Trophoblast cell (in vitro differentiated cells and primary cell): Measurements from ENCODE around the gene DSCAM.

Source experiments
- DNase-seq, 2 donors: peaks; one replicate each; pipeline ENCODE4 v3.0.0-alpha.2; 2016
- H2AFZ ChIP-seq: 2 replicates; pipeline ENCODE4 v1.6.1; 2013; ENCODE audit warnings: low read length, moderate library complexity, mild to moderate bottlenecking; ENCODE audit not compliant: insufficient read depth, poor library complexity
- H2AK5ac ChIP-seq: 2 replicates; pipeline ENCODE4 v1.6.1; 2013; ENCODE audit warnings: mild to moderate bottlenecking, low read length
- H2BK120ac ChIP-seq: 2 replicates; pipeline ENCODE4 v1.6.1; 2013; ENCODE audit warnings: low read length, mild to moderate bottlenecking, moderate library complexity; ENCODE audit not compliant: insufficient read depth, poor library complexity
- H2BK12ac ChIP-seq: 2 replicates; pipeline ENCODE4 v1.6.1; 2013; ENCODE audit warnings: mild to moderate bottlenecking, low read length, moderate library complexity
- H2BK5ac ChIP-seq: 2 replicates; pipeline ENCODE4 v1.6.1; 2013; ENCODE audit warnings: low read length, low read depth, moderate library complexity, mild to moderate bottlenecking; ENCODE audit not compliant: poor library complexity
- H3K14ac ChIP-seq: 2 replicates; pipeline ENCODE4 v1.6.1; 2013; ENCODE audit warnings: mild to moderate bottlenecking, low read length
- H3K18ac ChIP-seq: 2 replicates; pipeline ENCODE4 v1.6.1; 2013; ENCODE audit warnings: mild to moderate bottlenecking, low read length
- H3K23ac ChIP-seq: 2 replicates; pipeline ENCODE4 v1.6.1; 2013; ENCODE audit warnings: low read length
- H3K27ac ChIP-seq: 2 replicates; pipeline ENCODE4 v1.5.1; 2013; ENCODE audit warnings: low read depth, mild to moderate bottlenecking, inconsistent platforms, low read length, moderate library complexity
- H3K27me3 ChIP-seq: 2 replicates; pipeline ENCODE4 v1.6.1; 2013; ENCODE audit warnings: inconsistent platforms, mild to moderate bottlenecking, low read length, moderate library complexity; ENCODE audit not compliant: insufficient read depth
- H3K36me3 ChIP-seq, 2 experiments: 1 replicate in 1 of 2; 2 replicates in 1 of 2; pipeline ENCODE4 v1.6.1; 2013; ENCODE audit warnings: low read length in 2 of 2, mild to moderate bottlenecking in 2 of 2, moderate library complexity in 1 of 2; ENCODE audit not compliant: insufficient read depth in 2 of 2, control insufficient read depth in 1 of 2
- H3K4ac ChIP-seq: 2 replicates; pipeline ENCODE4 v1.6.1; 2013; ENCODE audit warnings: low read depth, mild to moderate bottlenecking, low read length, moderate library complexity
- H3K4me1 ChIP-seq, 2 experiments: 1 replicate in 1 of 2; 2 replicates in 1 of 2; pipeline ENCODE4 v1.6.1; 2013; ENCODE audit warnings: low read length in 2 of 2, mild to moderate bottlenecking in 2 of 2, moderate library complexity in 1 of 2; ENCODE audit not compliant: insufficient read depth in 2 of 2, control insufficient read depth in 1 of 2
- H3K4me2 ChIP-seq: 2 replicates; pipeline ENCODE4 v1.6.1; 2013; ENCODE audit warnings: inconsistent platforms, mild to moderate bottlenecking, low read length, moderate library complexity
- H3K4me3 ChIP-seq: 2 replicates; pipeline ENCODE4 v1.5.1; 2013; ENCODE audit warnings: mild to moderate bottlenecking, low read depth, low read length, inconsistent platforms
- H3K79me1 ChIP-seq: one replicate; pipeline ENCODE4 v1.6.1; 2013; ENCODE audit warnings: low read length
- H3K79me2 ChIP-seq: 2 replicates; pipeline ENCODE4 v1.6.1; 2013; ENCODE audit warnings: low read length, mild to moderate bottlenecking; ENCODE audit not compliant: control insufficient read depth, insufficient read depth, poor library complexity
- H3K9ac ChIP-seq: 2 replicates; pipeline ENCODE4 v1.6.1; 2013; ENCODE audit warnings: mild to moderate bottlenecking, low read length
- H3K9me3 ChIP-seq: 2 replicates; pipeline ENCODE4 v1.6.1; 2013; ENCODE audit warnings: low read depth, mild to moderate bottlenecking, control low read depth, inconsistent platforms, low read length; ENCODE audit not compliant: insufficient read depth
- H4K12ac ChIP-seq: 2 replicates; pipeline ENCODE4 v1.6.1; 2013; ENCODE audit warnings: low read depth, mild to moderate bottlenecking, low read length, moderate library complexity
- H4K8ac ChIP-seq: 2 replicates; pipeline ENCODE4 v1.6.1; 2013; ENCODE audit warnings: low read depth, mild to moderate bottlenecking, low read length, moderate library complexity
- H4K91ac ChIP-seq: one replicate; pipeline ENCODE4 v1.6.1; 2013; ENCODE audit warnings: low read depth, mild to moderate bottlenecking, low read length, moderate library complexity
- WGBS: extraction: QIAGEN DNeasy Blood & Tissue Kit; methylation state at CpG from one replicate; pipeline ENCODE4 v1.1.7; 2013; ENCODE audit warnings: missing lambda C conversion rate; ENCODE audit not compliant: insufficient read length, insufficient coverage; ENCODE audit errors: extremely low coverage; 5-methylcytosine and 5-hydroxymethylcytosine counted together

DSCAM gene

DNA sequence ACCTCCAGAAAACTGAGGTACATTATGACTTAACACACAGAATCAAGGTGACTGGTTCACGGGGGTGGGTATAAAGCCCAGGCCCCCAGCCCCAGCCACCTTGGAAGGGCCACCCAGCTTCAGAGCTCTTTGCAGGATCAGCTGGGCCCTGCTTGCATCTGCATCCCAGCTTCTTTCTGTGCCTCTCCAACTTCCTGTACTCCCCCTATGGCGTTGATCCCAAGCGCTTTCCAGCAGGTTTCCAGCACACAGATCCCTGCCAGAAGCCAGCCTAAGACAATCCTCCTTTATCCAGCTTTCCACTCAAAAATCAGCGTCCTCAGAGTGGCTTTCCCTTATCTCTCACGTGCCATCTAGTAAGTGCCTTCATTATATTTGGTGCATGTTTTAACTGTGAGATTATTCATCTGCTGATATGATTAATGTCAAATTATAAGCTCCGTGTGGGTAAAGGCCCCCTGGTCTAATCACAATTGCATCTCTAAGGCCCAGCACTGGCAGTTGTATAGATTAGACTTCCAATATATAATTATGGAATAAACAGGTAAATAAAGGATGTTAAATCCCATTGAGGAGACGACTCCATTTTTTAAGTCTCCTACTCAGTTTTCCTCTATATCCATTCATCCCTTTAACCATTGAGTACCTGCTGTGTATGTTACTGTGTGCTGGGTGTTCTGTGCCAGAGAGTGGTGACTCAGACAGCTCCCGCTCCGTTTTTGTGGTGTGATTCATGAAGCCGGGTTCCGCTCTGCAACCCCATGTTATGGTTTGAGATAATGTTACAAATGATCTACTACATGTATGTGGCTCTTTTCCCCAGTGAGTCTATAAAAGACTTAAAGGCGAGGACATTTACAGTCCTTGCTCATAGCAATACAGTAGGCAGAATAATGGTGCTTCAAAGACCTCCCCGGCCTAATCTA, 592.2 kb downstream of the DSCAM start:
- no peak overlapping the region for H4K12ac ChIP-seq
- H3K4ac ChIP-seq: no peak overlapping the region
- no peak overlapping the region for H3K9ac ChIP-seq
- no peak overlapping the region for H3K4me3 ChIP-seq
- no peak overlapping the region for H3K23ac ChIP-seq
- H3K79me1 ChIP-seq: no peaks in the 10 kb centered on the region
- no peak overlapping the region for H3K18ac ChIP-seq
- H3K79me2 ChIP-seq: no peaks in the 10 kb centered on the region
- no peak overlapping the region for H3K14ac ChIP-seq
- WGBS: no CpG with 5 or more reads among the region's 13 CpGs
- no peak overlapping the region for H2AK5ac ChIP-seq
- H3K9me3 ChIP-seq: peaks cover 4% of the 10 kb centered on the region
- H2BK5ac ChIP-seq: no peak overlapping the region
- H2BK12ac ChIP-seq: no peak overlapping the region
- H3K27ac ChIP-seq: no peak overlapping the region
- no peaks in the 10 kb centered on the region for H3K36me3 ChIP-seq
- no peak overlapping the region for H2AFZ ChIP-seq
- no peak overlapping the region for H2BK120ac ChIP-seq
- H4K91ac ChIP-seq: no peak overlapping the region
- H3K4me2 ChIP-seq: no peak overlapping the region
- no peaks in the 10 kb centered on the region for H3K27me3 ChIP-seq
- DNase-seq: no peak
- H3K4me1 ChIP-seq: no peaks in the 10 kb centered on the region
- no peak overlapping the region for H4K8ac ChIP-seq

DNA sequence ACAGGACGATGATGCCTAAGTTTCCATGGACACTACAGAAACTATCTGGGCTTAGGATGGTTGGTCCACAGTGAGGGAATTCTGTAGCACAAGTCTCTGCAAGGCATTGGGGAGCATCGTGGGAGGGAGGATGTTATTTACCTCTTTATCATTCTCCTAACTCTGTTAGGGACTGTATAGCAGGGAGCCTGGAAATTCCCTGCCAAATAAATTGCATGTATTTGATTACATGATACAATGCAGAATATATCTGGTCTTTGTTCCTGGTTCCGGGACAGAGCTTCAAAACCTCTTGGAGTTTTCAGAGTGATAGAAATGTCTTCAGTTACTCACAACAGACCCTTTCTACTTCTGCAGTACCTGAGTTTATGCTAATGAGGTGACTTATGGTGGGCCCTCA, 593.8 kb downstream of the DSCAM start:
- no peak for DNase-seq

DNA sequence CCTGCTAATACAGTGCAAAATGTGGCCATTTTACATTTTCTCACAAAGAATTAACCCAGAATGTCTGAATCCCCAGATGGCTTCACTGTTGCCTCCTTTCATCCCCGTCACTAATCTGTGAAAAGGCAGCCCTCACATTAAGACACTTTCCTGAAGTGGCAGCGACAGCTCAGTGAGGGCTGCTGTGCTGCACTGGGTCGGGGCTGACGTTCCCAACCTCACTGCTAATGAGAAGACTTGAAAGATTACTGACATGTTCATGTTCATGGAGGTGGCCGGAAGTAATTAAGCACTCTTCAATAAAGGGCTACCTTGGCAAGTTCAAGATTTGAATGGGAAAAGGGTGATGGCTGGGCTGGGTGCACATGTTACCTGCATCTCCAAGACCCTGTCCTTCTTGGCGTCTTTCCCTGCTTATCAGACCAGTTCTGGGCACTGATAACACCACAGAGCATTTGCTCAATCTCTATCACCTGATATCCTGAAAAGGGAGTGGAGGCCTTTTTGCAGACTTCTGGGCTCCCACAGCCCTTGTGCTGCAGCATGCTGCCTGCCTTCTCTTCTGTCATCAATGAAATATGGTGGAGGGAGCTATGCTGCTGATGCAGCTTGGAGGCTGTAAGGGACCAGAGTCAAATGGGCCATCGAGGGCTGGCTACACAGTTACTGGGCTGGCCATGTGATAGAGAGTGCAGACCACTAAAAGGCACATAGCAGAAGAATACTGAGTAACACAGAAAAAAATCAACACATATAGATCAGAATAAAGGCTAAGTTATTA, 596.3 kb downstream of the DSCAM start:
- no peak overlapping the region for H4K91ac ChIP-seq
- no peak overlapping the region for H4K12ac ChIP-seq

More for the DNA sequence above, 593.8 kb downstream of the DSCAM start:
- Histone ChIP-seq H3K27me3 (no peaks in the 10 kb centered on the region), H2BK12ac (no peak overlapping the region), H3K18ac (no peak overlapping the region), H3K9me3 (peaks cover 4% of the 10 kb centered on the region), H3K4me3 (no peak overlapping the region), H3K79me2 (no peaks in the 10 kb centered on the region), H4K12ac (no peak overlapping the region), H4K91ac (no peak overlapping the region), H3K23ac (no peak overlapping the region), H3K4me1 (no peaks in the 10 kb centered on the region), H3K27ac (no peak overlapping the region), H3K14ac (no peak overlapping the region), H3K9ac (no peak overlapping the region), H3K4ac (no peak overlapping the region), H3K79me1 (no peaks in the 10 kb centered on the region), H3K36me3 (no peaks in the 10 kb centered on the region), H4K8ac (no peak overlapping the region), H3K4me2 (no peak overlapping the region), H2BK5ac (no peak overlapping the region), H2BK120ac (no peak overlapping the region), H2AFZ (no peak overlapping the region), H2AK5ac (no peak overlapping the region)
- WGBS: no CpG with 5 or more reads among the region's 3 CpGs

DNA sequence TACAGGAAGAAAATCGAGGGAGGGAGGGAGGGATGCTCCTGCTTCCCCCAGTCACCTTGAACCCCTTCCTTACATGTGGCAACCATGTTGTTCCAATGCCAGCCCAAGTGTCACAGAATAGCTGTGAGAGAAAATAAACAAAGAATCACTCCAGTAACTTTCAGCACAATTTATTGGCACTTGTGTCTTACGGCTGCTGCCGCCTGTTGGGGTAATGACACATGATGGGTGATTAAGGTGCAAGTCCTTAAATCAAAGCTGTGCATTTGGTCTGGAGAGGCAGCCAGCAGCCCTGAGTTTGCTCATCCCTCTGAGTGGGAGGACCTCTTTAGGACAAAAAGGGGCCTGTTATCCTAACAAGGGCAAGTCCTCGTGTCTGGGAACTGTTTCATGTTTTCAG, 602.0 kb downstream of the DSCAM start:
- H3K79me2 ChIP-seq: no peaks in the 10 kb centered on the region
- H4K8ac ChIP-seq: no peak overlapping the region
- no peak overlapping the region for H2BK5ac ChIP-seq
- peaks cover 5% of the 10 kb centered on the region for H3K9me3 ChIP-seq
- no peak for DNase-seq
- no peak overlapping the region for H2BK120ac ChIP-seq
- no peak overlapping the region for H4K91ac ChIP-seq
- no peak overlapping the region for H2AK5ac ChIP-seq
- H3K4ac ChIP-seq: no peak overlapping the region
- H2BK12ac ChIP-seq: no peak overlapping the region
- no peak overlapping the region for H4K12ac ChIP-seq
- no peak overlapping the region for H2AFZ ChIP-seq
- H3K27me3 ChIP-seq: no peaks in the 10 kb centered on the region
- WGBS: no CpG with 5 or more reads among the region's 4 CpGs
- H3K36me3 ChIP-seq: no peaks in the 10 kb centered on the region
- H3K23ac ChIP-seq: no peak overlapping the region
- no peak overlapping the region for H3K4me2 ChIP-seq
- H3K79me1 ChIP-seq: no peaks in the 10 kb centered on the region
- H3K14ac ChIP-seq: no peak overlapping the region
- no peak overlapping the region for H3K4me3 ChIP-seq
- no peak overlapping the region for H3K9ac ChIP-seq
- H3K4me1 ChIP-seq: no peaks in the 10 kb centered on the region
- H3K27ac ChIP-seq: no peak overlapping the region
- no peak overlapping the region for H3K18ac ChIP-seq

More for the DNA sequence above, 596.3 kb downstream of the DSCAM start:
- WGBS: no CpG with 5 or more reads among the region's 7 CpGs
- Histone ChIP-seq H2BK120ac (no peak overlapping the region), H3K9ac (no peak overlapping the region), H3K36me3 (no peaks in the 10 kb centered on the region), H2BK5ac (no peak overlapping the region), H4K8ac (no peak overlapping the region), H3K18ac (no peak overlapping the region), H3K27me3 (no peaks in the 10 kb centered on the region), H3K4me2 (no peak overlapping the region), H3K4ac (no peak overlapping the region), H3K79me2 (no peaks in the 10 kb centered on the region), H3K14ac (no peak overlapping the region), H3K4me1 (no peaks in the 10 kb centered on the region), H3K79me1 (no peaks in the 10 kb centered on the region), H2BK12ac (no peak overlapping the region), H2AFZ (no peak overlapping the region), H3K23ac (no peak overlapping the region), H3K9me3 (peaks cover 8% of the 10 kb centered on the region), H2AK5ac (no peak overlapping the region), H3K4me3 (no peak overlapping the region), H3K27ac (no peak overlapping the region)
- no peak for DNase-seq
